MM.1S (cell line): ENCODE results near the gene TMEM209.

ENCODE experiments used
- EZH2 ChIP-seq: fragments of 300-600 bp; sonication (generic); optimal IDR thresholded peaks from 2 replicates; pipeline ENCODE3; 2017; ENCODE audit warnings: low read depth, mild to moderate bottlenecking, antibody characterized with exemption, low read length, mixed read lengths
- EZH2phosphoT487 ChIP-seq: fragments of 300-600 bp; sonication (generic); IDR thresholded peaks from 2 replicates; pipeline ENCODE4 v1.6.1; 2018; ENCODE audit warnings: antibody characterized with exemption, low read length
- TF ChIP-seq, protein P1 (sequence below): fragments of 300-600 bp; sonication (generic); IDR thresholded peaks from 2 replicates; pipeline ENCODE4 v1.5.1; 2016; ENCODE audit warnings: antibody characterized with exemption, low read length, mixed read lengths

DNA sequence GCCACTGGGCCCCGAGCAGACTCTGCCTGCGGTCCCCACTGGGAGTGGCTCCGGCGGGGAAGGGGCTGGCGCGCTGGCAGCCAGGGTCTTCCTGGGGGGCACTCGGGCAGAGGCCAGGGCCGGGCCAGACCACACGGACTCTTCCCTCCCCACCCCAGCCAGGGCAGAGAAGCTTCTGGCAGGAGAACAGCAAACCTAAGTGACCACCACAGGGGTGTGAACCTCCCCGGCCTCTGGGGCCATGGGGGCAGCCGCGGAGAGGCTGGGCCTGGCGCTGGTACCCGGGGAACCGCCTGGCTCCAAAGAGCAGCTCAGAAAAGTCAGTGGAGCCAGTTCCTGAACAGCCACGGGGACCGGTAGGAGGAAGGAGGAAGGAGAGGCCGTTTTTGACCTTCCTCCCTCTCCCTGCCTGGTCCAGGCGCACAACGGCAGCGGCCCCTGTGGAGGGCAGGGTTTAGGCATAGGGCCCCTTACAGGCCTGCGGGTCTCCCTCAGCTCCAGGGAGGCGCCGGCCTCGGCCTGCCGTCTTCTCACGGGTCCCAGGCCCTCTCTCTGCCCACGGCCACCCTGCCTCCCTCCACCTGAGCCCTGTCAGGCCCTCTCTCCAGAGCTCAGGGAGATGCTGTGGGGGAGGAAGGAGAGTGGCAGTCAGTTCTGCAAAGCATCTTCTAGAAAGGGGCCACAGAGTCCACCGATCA is 51.8 kb downstream of the TMEM209 start:
- TF ChIP-seq, protein P1, sequence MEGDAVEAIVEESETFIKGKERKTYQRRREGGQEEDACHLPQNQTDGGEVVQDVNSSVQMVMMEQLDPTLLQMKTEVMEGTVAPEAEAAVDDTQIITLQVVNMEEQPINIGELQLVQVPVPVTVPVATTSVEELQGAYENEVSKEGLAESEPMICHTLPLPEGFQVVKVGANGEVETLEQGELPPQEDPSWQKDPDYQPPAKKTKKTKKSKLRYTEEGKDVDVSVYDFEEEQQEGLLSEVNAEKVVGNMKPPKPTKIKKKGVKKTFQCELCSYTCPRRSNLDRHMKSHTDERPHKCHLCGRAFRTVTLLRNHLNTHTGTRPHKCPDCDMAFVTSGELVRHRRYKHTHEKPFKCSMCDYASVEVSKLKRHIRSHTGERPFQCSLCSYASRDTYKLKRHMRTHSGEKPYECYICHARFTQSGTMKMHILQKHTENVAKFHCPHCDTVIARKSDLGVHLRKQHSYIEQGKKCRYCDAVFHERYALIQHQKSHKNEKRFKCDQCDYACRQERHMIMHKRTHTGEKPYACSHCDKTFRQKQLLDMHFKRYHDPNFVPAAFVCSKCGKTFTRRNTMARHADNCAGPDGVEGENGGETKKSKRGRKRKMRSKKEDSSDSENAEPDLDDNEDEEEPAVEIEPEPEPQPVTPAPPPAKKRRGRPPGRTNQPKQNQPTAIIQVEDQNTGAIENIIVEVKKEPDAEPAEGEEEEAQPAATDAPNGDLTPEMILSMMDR = no peak
- TF ChIP-seq EZH2 = no peak
- TF ChIP-seq EZH2phosphoT487 = no peak
